ENCODE measurements around the gene ZNF845.

DNA sequence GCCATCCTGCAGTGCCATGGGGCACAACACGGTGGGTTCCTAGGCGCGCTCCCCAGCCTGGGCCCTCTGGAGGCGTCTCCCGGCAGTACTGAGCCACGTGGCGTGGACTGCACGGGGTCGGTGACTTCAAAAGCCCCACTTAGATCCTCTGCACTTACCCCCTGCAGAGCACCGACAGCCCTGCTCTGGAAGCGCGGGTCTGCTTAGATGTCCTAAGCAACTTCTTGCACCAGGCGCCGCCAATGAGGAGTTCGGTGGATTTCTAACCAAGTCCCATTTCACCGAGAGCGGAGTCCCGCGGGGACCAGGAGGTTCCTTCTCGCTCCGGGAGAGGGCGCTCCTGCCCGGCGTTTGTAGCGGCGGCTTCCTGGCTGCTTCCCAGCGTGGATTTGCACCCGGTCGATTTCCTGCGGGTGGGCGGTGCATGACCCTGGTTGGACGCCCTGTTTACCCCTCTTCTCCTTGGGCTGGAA, 25.2 kb upstream of the ZNF845 start:
- TF ChIP-seq, protein P1, sequence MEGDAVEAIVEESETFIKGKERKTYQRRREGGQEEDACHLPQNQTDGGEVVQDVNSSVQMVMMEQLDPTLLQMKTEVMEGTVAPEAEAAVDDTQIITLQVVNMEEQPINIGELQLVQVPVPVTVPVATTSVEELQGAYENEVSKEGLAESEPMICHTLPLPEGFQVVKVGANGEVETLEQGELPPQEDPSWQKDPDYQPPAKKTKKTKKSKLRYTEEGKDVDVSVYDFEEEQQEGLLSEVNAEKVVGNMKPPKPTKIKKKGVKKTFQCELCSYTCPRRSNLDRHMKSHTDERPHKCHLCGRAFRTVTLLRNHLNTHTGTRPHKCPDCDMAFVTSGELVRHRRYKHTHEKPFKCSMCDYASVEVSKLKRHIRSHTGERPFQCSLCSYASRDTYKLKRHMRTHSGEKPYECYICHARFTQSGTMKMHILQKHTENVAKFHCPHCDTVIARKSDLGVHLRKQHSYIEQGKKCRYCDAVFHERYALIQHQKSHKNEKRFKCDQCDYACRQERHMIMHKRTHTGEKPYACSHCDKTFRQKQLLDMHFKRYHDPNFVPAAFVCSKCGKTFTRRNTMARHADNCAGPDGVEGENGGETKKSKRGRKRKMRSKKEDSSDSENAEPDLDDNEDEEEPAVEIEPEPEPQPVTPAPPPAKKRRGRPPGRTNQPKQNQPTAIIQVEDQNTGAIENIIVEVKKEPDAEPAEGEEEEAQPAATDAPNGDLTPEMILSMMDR (IDR thresholded peaks at IDR 0.05): no peak
- TF ChIP-seq EZH2 (IDR thresholded peaks at IDR 0.05; ENCODE audit: borderline replicate concordance, insufficient read depth, low read depth, low read length, poor library complexity, severe bottlenecking): no peak

All from B cell (primary cell).